HEK293 (cell line): ENCODE results near the gene FLT4.
A peak's percentile ranks its signal among the peaks of the same experiment; 100 is the strongest.

Source experiments
- GLIS2 ChIP-seq: fragments of 450-650 bp; formaldehyde crosslinking; IDR thresholded peaks from 2 replicates; pipeline ENCODE4 v1.5.1; 2016; ENCODE audit warnings: missing biosample characterization, missing genetic modification characterization
- KLF10 ChIP-seq: fragments of 450-650 bp; IDR thresholded peaks from 2 replicates; pipeline ENCODE4 v1.5.1; 2018; ENCODE audit warnings: missing biosample characterization, mild to moderate bottlenecking, missing genetic modification characterization
- YY1 ChIP-seq: fragments of 450-650 bp; formaldehyde crosslinking; IDR thresholded peaks from 2 replicates; pipeline ENCODE4 v1.5.1; 2018; ENCODE audit warnings: missing biosample characterization, missing genetic modification characterization
- ZBTB8A ChIP-seq: fragments of 450-650 bp; formaldehyde crosslinking; IDR thresholded peaks from 2 replicates; pipeline ENCODE4 v1.5.1; 2016; ENCODE audit warnings: missing biosample characterization, missing genetic modification characterization
- ZEB2 ChIP-seq: fragments of 450-650 bp; formaldehyde crosslinking; IDR thresholded peaks from 2 replicates; pipeline ENCODE4 v1.5.1; 2016; ENCODE audit warnings: missing biosample characterization, missing genetic modification characterization
- ZIC2 ChIP-seq: fragments of 450-650 bp; formaldehyde crosslinking; IDR thresholded peaks from 2 replicates; pipeline ENCODE4 v1.5.1; 2016; ENCODE audit warnings: missing biosample characterization, missing genetic modification characterization
- ZNF292 ChIP-seq: fragments of 450-650 bp; formaldehyde crosslinking; IDR thresholded peaks from 2 replicates; pipeline ENCODE4 v1.5.1; 2016; ENCODE audit warnings: low read depth, missing biosample characterization, missing genetic modification characterization, borderline replicate concordance
- ZNF335 ChIP-seq: fragments of 450-650 bp; formaldehyde crosslinking; conservative IDR thresholded peaks from 2 replicates; pipeline ENCODE4 v1.5.1; 2016; ENCODE audit warnings: missing biosample characterization, missing genetic modification characterization
- ZNF473 ChIP-seq: fragments of 450-650 bp; formaldehyde crosslinking; IDR thresholded peaks from 2 replicates; pipeline ENCODE4 v1.5.1; 2017; ENCODE audit warnings: missing biosample characterization, missing genetic modification characterization
- ZNF621 ChIP-seq: fragments of 450-650 bp; formaldehyde crosslinking; IDR thresholded peaks from 2 replicates; pipeline ENCODE4 v1.5.1; 2017; ENCODE audit warnings: missing biosample characterization, missing genetic modification characterization
- ZNF660 ChIP-seq: fragments of 450-650 bp; IDR thresholded peaks from 2 replicates; pipeline ENCODE4 v1.5.1; 2018; ENCODE audit warnings: missing biosample characterization, mild to moderate bottlenecking, missing genetic modification characterization
- ZSCAN30 ChIP-seq: fragments of 450-650 bp; IDR thresholded peaks from 2 replicates; pipeline ENCODE4 v1.5.1; 2018; ENCODE audit warnings: missing biosample characterization, mild to moderate bottlenecking, missing genetic modification characterization, moderate library complexity
- TF ChIP-seq, protein P1 (sequence below): fragments of 450-650 bp; formaldehyde crosslinking; IDR thresholded peaks from 2 replicates; pipeline ENCODE4 v1.5.1; 2016; ENCODE audit warnings: missing biosample characterization, missing genetic modification characterization
- TF ChIP-seq, protein P2 (sequence below): fragments of 450-650 bp; formaldehyde crosslinking; IDR thresholded peaks from 2 replicates; pipeline ENCODE4 v1.5.1; 2016; ENCODE audit warnings: missing biosample characterization, missing genetic modification characterization
- TF ChIP-seq, protein P3 (sequence below): fragments of 450-650 bp; formaldehyde crosslinking; IDR thresholded peaks from 2 replicates; pipeline ENCODE4 v1.5.1; 2016; ENCODE audit warnings: missing biosample characterization, missing genetic modification characterization
- TF ChIP-seq, protein P4 (sequence below): fragments of 450-650 bp; formaldehyde crosslinking; IDR thresholded peaks from 2 replicates; pipeline ENCODE4 v1.5.1; 2017; ENCODE audit warnings: missing biosample characterization, missing genetic modification characterization
- TF ChIP-seq, protein P5 (sequence below): fragments of 450-650 bp; formaldehyde crosslinking; IDR thresholded peaks from 2 replicates; pipeline ENCODE4 v1.5.1; 2016; ENCODE audit warnings: missing biosample characterization, missing genetic modification characterization
- TF ChIP-seq, protein P6 (sequence below): fragments of 450-650 bp; formaldehyde crosslinking; IDR thresholded peaks from 2 replicates; pipeline ENCODE4 v1.5.1; 2016; ENCODE audit warnings: missing biosample characterization, missing genetic modification characterization, borderline replicate concordance
- TF ChIP-seq, protein P7 (sequence below): fragments of 450-650 bp; formaldehyde crosslinking; optimal IDR thresholded peaks from 2 replicates; pipeline ENCODE3; 2016; ENCODE audit warnings: missing biosample characterization, mild to moderate bottlenecking, missing genetic modification characterization

The FLT4 gene

DNA sequence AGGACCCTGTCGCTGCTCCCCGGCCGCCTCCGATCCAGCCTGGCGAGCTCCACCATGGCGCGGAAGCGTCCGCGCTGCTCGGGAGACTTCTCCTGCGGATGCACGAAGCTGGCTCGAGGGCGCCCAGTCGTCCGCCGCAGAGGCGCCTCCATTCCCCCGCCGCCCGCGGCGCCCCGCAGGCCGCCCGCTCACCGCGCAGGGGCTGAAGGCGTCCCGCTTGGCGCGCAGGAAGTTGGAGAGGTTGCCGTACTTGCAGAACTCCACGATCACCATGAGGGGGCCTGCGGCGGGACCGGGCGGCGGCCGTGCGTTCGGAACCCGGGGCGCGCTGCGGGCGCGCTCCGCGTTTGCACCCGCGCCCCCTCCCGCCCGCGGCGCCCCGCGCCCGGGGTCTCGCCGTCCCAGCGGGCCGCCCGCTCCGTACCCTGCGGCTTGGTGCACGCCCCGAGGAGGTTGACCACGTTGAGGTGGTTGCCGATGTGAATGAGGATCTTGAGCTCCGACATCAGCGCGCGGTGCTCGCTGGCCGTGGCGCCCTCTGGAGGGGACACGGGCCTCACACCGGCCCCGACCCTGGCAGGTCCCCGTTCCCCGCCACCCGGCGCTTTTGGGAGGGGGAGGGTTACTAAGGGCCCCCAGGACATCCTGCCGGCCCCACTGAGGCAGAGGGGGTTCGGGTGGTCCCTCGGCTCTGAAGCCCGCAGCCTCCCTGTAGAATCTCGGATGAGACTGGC is 30.4 kb downstream of the FLT4 start (continued):
- TF ChIP-seq, protein P1, sequence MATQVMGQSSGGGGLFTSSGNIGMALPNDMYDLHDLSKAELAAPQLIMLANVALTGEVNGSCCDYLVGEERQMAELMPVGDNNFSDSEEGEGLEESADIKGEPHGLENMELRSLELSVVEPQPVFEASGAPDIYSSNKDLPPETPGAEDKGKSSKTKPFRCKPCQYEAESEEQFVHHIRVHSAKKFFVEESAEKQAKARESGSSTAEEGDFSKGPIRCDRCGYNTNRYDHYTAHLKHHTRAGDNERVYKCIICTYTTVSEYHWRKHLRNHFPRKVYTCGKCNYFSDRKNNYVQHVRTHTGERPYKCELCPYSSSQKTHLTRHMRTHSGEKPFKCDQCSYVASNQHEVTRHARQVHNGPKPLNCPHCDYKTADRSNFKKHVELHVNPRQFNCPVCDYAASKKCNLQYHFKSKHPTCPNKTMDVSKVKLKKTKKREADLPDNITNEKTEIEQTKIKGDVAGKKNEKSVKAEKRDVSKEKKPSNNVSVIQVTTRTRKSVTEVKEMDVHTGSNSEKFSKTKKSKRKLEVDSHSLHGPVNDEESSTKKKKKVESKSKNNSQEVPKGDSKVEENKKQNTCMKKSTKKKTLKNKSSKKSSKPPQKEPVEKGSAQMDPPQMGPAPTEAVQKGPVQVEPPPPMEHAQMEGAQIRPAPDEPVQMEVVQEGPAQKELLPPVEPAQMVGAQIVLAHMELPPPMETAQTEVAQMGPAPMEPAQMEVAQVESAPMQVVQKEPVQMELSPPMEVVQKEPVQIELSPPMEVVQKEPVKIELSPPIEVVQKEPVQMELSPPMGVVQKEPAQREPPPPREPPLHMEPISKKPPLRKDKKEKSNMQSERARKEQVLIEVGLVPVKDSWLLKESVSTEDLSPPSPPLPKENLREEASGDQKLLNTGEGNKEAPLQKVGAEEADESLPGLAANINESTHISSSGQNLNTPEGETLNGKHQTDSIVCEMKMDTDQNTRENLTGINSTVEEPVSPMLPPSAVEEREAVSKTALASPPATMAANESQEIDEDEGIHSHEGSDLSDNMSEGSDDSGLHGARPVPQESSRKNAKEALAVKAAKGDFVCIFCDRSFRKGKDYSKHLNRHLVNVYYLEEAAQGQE (tag by site-specific recombination) = no peak
- TF ChIP-seq YY1 (tag by site-specific recombination) = peak; percentile 47
- TF ChIP-seq ZNF473 (tag by site-specific recombination) = no peak
- TF ChIP-seq ZSCAN30 (tag by site-specific recombination) = 0 out of 2 replicates have a peak, but pooled peaks have one; percentile 46
- TF ChIP-seq, protein P2, sequence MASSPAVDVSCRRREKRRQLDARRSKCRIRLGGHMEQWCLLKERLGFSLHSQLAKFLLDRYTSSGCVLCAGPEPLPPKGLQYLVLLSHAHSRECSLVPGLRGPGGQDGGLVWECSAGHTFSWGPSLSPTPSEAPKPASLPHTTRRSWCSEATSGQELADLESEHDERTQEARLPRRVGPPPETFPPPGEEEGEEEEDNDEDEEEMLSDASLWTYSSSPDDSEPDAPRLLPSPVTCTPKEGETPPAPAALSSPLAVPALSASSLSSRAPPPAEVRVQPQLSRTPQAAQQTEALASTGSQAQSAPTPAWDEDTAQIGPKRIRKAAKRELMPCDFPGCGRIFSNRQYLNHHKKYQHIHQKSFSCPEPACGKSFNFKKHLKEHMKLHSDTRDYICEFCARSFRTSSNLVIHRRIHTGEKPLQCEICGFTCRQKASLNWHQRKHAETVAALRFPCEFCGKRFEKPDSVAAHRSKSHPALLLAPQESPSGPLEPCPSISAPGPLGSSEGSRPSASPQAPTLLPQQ = peak; percentile 58
- TF ChIP-seq, protein P3, sequence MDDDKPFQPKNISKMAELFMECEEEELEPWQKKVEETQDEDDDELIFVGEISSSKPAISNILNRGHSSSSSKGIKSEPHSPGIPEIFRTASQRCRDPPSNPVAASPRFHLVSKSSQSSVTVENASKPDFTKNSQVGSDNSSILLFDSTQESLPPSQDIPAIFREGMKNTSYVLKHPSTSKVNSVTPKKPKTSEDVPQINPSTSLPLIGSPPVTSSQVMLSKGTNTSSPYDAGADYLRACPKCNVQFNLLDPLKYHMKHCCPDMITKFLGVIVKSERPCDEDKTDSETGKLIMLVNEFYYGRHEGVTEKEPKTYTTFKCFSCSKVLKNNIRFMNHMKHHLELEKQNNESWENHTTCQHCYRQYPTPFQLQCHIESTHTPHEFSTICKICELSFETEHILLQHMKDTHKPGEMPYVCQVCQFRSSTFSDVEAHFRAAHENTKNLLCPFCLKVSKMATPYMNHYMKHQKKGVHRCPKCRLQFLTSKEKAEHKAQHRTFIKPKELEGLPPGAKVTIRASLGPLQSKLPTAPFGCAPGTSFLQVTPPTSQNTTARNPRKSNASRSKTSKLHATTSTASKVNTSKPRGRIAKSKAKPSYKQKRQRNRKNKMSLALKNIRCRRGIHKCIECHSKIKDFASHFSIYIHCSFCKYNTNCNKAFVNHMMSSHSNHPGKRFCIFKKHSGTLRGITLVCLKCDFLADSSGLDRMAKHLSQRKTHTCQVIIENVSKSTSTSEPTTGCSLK (tag by site-specific recombination) = no peak
- no peak for TF ChIP-seq ZNF621 (tag by site-specific recombination)
- TF ChIP-seq GLIS2 = peak; percentile 48
- TF ChIP-seq, protein P4, sequence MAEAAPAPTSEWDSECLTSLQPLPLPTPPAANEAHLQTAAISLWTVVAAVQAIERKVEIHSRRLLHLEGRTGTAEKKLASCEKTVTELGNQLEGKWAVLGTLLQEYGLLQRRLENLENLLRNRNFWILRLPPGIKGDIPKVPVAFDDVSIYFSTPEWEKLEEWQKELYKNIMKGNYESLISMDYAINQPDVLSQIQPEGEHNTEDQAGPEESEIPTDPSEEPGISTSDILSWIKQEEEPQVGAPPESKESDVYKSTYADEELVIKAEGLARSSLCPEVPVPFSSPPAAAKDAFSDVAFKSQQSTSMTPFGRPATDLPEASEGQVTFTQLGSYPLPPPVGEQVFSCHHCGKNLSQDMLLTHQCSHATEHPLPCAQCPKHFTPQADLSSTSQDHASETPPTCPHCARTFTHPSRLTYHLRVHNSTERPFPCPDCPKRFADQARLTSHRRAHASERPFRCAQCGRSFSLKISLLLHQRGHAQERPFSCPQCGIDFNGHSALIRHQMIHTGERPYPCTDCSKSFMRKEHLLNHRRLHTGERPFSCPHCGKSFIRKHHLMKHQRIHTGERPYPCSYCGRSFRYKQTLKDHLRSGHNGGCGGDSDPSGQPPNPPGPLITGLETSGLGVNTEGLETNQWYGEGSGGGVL (tag by site-specific recombination) = peak; percentile 47
- TF ChIP-seq KLF10 (tag by site-specific recombination) = 0 out of 2 replicates have a peak, but pooled peaks have one; percentile 27
- peak; percentile 98 for TF ChIP-seq ZBTB8A (tag by site-specific recombination)
- TF ChIP-seq ZNF660 (tag by site-specific recombination) = peak; percentile 49; the same call in 1 of the 2 replicates
- TF ChIP-seq, protein P5, sequence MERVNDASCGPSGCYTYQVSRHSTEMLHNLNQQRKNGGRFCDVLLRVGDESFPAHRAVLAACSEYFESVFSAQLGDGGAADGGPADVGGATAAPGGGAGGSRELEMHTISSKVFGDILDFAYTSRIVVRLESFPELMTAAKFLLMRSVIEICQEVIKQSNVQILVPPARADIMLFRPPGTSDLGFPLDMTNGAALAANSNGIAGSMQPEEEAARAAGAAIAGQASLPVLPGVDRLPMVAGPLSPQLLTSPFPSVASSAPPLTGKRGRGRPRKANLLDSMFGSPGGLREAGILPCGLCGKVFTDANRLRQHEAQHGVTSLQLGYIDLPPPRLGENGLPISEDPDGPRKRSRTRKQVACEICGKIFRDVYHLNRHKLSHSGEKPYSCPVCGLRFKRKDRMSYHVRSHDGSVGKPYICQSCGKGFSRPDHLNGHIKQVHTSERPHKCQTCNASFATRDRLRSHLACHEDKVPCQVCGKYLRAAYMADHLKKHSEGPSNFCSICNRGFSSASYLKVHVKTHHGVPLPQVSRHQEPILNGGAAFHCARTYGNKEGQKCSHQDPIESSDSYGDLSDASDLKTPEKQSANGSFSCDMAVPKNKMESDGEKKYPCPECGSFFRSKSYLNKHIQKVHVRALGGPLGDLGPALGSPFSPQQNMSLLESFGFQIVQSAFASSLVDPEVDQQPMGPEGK (tag by site-specific recombination) = peak; percentile 84
- TF ChIP-seq, protein P6, sequence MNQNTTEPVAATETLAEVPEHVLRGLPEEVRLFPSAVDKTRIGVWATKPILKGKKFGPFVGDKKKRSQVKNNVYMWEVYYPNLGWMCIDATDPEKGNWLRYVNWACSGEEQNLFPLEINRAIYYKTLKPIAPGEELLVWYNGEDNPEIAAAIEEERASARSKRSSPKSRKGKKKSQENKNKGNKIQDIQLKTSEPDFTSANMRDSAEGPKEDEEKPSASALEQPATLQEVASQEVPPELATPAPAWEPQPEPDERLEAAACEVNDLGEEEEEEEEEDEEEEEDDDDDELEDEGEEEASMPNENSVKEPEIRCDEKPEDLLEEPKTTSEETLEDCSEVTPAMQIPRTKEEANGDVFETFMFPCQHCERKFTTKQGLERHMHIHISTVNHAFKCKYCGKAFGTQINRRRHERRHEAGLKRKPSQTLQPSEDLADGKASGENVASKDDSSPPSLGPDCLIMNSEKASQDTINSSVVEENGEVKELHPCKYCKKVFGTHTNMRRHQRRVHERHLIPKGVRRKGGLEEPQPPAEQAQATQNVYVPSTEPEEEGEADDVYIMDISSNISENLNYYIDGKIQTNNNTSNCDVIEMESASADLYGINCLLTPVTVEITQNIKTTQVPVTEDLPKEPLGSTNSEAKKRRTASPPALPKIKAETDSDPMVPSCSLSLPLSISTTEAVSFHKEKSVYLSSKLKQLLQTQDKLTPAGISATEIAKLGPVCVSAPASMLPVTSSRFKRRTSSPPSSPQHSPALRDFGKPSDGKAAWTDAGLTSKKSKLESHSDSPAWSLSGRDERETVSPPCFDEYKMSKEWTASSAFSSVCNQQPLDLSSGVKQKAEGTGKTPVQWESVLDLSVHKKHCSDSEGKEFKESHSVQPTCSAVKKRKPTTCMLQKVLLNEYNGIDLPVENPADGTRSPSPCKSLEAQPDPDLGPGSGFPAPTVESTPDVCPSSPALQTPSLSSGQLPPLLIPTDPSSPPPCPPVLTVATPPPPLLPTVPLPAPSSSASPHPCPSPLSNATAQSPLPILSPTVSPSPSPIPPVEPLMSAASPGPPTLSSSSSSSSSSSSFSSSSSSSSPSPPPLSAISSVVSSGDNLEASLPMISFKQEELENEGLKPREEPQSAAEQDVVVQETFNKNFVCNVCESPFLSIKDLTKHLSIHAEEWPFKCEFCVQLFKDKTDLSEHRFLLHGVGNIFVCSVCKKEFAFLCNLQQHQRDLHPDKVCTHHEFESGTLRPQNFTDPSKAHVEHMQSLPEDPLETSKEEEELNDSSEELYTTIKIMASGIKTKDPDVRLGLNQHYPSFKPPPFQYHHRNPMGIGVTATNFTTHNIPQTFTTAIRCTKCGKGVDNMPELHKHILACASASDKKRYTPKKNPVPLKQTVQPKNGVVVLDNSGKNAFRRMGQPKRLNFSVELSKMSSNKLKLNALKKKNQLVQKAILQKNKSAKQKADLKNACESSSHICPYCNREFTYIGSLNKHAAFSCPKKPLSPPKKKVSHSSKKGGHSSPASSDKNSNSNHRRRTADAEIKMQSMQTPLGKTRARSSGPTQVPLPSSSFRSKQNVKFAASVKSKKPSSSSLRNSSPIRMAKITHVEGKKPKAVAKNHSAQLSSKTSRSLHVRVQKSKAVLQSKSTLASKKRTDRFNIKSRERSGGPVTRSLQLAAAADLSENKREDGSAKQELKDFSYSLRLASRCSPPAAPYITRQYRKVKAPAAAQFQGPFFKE (tag by site-specific recombination) = no peak
- peak; percentile 71 for TF ChIP-seq ZNF335 (tag by site-specific recombination)
- 0 out of 2 replicates have a peak, but pooled peaks have one; percentile 56 for TF ChIP-seq ZEB2
- peak; percentile 68 for TF ChIP-seq ZIC2 (tag by site-specific recombination)
- TF ChIP-seq, protein P7, sequence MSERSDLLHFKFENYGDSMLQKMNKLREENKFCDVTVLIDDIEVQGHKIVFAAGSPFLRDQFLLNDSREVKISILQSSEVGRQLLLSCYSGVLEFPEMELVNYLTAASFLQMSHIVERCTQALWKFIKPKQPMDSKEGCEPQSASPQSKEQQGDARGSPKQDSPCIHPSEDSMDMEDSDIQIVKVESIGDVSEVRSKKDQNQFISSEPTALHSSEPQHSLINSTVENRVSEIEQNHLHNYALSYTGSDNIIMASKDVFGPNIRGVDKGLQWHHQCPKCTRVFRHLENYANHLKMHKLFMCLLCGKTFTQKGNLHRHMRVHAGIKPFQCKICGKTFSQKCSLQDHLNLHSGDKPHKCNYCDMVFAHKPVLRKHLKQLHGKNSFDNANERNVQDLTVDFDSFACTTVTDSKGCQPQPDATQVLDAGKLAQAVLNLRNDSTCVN (tag by site-specific recombination) = peak; percentile 83
- no peak for TF ChIP-seq ZNF292 (tag by site-specific recombination)
